Measurements from ENCODE around the gene KCNG2. TPM values are rescaled to one million over a fixed set of nuclear protein-coding genes. Genes with fewer than 3 reads are reported as not detected.

The KCNG2 gene
- polyA plus RNA-seq, 4 donors, result 0.11 to 0.55 (median 0.35) TPM

DNA sequence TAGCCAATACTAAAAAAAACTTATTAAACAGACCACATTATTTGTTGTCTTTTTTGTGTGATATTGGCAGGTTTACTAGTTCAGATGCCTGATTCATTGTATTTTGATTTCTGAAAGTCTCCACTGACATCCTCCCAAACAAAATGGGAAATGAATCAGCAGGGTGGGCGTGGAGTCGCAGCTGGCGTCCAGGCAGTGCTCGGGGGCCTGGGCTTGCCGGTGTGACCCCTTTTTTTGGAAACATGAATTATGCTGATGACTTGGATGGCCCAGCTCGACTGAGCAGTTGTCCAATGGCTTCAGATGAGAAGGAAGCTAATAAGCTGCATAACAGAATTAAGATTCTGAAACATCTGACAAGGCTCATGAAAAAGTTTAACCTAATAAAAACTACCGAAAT lies 1.7 kb upstream of the KCNG2 start:
- DNase-seq (ENCODE audit: low read depth in 4 of 4, low spot score in 2 of 4), result no peak

DNA sequence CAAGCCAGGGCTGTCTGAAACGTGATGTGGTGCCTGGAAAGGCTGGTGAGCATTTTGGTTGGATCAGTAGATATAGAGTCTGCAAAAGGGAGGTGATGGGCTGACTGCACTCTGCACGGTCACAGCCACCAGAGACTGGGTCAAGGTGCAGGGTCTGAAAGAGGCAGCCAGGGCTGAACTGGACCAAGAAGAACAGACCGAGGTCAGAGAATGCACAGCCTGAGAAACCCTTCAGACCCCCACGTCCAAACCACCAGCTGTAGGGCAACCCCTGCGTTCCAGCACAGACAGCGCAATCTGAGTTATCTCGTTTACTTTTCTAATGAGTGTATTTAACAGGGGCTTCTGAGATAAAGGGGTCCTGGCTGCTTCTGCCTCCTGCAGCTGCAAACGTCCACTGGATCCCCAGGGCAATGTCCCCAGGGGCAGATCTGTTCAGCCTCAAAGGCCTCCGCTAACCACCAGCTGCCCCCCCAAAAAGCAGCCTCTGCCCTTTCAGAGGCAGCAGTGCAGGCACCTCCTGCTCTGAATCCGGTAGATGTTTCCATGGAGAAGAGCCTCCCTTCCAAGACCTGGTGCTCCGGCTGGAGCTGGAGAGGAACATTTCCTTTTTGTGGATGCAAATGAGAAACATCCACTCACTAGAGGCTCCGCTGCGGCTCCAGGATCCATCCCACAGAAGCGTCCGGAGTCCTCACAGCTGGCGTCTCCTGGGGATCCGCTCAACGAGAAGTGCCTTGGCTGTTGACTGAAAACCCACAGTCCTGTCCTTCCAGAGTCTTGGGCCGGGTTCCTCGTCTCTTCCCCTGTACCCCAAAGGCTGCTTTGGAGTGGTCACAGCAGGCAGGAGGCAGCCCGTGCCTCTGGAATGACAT lies 970 bp upstream of the KCNG2 start:
- no peak for DNase-seq (ENCODE audit: low read depth in 4 of 4, low spot score in 2 of 4)

DNA sequence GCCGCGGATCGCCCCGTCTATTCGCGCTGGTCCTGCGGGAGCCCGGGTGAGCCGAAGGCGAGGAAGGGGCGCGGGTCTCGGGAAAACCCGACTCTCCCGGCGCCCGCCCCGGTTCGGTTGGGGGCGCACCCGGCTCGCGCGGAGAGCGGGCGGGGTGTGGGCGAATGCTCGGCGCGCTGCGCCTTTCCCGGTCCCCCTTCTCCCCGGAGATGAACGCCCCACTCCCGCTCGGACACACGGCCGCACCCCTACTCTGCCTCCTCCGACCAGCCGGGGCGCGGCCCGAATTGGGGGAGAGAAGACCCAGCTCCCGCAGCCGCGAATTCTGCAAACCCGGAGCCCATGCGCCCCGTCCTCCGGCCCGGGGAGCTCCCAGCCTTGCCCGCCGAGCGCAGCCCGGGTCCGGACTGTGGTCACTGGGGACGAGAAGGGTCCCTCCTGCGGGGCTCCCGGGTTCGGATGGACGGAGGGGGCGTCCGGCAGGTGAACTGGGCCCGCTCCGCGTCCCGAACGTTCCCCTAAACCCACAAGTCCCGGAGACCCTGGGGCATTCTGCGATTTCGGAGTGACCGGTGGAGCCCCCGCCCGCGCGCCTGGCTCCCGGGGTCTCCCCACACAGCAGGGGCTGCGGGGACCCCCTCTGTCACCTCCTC lies 734 bp downstream of the KCNG2 start:
- no peak for DNase-seq (ENCODE audit: low read depth in 4 of 4, low spot score in 2 of 4)

DNA sequence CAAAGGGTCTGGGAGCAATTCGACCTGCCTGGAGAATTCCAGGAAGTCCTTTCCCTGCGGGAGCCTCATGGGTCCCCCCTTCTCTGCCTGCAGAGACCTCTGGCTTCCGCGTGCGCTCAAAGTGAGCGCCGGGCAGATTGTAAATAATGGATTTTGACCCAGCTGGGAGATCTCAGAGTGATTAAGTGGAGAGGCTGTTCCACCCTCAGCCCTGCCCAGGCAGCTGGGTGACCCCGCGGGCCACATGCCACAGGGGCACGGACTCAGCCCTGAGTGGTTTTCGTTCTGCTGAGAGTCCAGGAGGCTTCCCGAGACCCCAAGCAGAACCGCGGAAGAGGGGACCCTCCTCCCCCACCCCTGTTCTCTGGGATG lies 1.2 kb downstream of the KCNG2 start:
- DNase-seq (ENCODE audit: low read depth in 4 of 4, low spot score in 2 of 4), result no peak

DNA sequence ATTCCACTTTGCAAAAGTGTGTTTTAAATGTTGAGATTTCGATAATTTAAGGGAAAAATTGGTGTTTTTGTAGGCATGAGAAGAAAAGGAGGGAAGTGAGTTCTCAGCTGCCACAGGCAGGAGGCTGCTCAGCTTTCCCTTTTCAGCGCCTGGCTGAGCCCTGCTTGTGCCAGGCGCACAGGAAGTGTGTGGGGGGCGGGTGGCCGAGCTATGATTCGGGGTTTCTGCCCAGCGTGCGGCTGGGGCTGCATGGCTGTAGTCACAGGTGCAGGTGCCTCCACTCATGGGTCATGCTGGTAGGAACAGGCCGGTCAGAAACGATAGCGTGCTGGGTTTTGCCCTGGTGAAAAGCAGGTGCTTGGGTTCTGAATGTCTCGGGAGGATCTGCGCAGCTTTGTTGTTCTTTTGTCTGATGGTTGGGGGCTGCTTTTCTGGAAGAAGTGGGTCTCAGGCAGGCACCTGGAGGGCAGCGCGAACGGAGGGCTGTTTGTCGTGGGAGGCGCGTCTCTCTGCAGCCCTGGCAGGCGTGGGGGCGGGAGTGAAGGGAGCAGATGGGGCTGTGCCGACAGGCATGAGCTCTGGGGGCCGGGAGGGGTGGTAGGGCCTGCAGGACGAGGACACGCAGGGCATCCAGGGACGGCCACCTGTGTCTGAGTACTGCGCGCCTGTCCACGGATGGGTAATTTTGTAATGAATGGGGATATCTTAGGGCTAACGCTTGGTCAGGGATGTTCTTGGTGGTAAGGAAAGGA lies 2.1 kb downstream of the KCNG2 start:
- no peak for DNase-seq (ENCODE audit: low read depth in 4 of 4, low spot score in 2 of 4)

DNA sequence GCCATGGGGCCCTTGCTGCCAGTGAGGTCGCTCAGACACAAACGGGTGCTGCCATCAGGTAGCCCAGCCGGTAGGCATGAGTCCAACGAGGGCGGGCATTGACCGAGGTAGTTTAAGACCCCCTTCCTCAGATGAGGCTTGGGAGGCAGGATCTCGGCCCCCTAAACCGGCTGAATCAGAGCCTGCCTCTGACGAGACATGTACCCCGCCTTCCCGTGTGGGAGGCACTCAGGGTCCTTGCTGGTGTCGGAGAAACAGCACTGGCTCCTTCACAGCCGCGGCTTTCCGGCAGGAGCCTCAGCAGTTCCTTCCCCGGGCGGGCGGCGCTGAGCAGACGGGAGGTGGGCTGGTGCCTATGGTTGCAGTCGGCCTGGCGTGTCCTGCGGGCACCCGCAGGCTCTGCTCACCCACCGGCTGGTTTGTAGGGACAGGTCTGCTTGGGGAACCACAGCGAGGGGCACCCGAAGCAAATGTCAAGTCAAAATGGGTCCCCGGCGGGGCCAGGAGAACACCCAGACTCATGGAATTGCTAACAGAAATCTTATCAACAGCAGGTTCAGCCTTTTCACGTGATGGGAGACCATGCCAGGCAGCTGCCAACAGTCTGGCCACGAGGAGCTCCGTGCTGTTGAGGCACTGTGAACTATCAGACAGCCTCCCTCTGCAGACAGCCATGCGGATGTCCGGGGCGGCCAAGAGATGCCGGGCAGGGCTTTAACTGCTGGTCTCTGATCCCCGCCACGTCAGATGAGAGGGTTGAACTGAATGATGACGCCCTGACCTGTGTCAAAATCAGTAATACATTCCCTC lies 2.8 kb downstream of the KCNG2 start:
- DNase-seq (ENCODE audit: low read depth in 4 of 4, low spot score in 2 of 4), result no peak

DNA sequence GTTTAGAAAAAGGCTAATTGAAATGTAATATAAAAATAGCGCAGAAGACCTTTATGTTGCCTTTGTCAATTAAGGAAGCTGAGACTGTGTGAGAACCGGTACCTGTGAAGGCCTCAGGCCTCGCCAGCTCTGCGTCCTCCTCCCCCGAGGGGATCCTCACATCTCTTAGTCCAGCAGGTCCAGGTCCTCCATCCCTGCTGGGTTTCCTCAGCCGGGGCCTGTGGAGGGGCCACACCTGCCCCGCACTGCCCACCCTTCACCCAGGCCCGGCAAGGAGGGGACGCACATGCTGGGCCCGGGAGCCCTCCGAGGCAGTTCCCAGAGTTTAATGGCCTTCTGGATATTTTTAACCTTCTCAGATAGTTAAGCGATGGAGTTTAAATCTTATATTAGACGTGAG lies 3.5 kb downstream of the KCNG2 start:
- DNase-seq (ENCODE audit: low read depth in 4 of 4, low spot score in 2 of 4), result no peak

DNA sequence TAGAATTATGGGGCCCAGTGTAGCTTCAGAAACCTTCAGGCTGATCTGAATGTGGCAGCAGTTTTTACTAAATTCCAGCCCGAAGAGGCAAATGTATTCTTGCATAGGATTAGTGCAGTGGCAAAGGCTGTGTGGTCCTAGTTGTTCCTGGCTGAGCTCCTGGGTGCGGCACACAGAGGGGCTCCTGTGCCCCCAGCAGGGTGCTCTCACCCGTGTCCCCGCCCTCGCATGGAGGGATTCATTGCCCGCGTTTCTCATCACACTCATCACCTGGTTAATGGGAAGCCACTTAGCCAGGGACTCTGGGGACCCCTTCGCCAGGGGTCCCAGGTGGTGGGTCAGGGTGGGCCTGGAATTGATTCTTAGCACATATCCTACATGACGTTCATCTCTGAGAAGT lies 3.9 kb downstream of the KCNG2 start:
- DNase-seq (ENCODE audit: low read depth in 4 of 4, low spot score in 2 of 4), result no peak

DNA sequence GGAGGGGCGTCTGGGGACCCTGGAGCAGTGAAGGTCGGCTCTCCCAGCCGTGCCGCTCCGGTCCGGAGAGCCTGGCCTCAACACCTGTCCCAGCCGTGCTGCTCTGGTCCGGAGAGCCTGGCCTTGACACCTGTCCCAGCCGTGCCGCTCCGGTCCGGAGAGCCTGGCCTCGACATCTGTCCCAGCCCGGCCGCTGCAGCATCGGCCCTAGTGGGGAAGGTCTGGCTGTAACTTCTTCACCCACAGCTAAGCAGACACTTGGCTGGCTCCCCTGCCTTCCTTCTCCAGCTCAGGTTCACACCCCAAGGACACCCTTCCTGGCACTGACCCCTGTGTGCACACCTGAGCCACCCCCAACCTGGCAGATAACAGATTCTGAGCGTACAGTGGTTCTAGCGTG lies 4.6 kb downstream of the KCNG2 start:
- no peak for DNase-seq (ENCODE audit: low read depth in 4 of 4, low spot score in 2 of 4)

DNA sequence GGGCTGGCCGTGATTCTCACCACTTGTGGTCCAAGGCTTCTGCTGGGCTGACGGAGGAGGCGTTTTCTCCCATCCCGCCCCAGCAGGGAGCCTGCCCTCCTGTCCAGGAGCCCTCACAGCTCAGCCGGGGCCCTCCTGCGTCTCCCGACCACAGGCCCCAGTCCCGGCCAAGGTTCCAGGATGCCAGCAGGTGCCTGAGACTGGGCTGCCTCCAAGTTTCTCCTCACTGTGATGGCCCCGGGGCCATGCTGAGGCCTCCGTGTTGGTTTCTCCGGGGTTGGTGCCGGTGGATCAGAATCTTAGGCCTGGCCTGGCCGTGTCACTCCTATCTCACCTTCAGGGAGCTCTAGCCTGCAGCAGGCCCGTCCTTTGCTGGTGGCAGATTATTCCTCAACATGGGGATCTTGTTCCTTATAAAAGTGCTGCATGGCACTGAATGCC lies 5.9 kb downstream of the KCNG2 start:
- DNase-seq (ENCODE audit: low read depth in 4 of 4, low spot score in 2 of 4), result no peak

DNA sequence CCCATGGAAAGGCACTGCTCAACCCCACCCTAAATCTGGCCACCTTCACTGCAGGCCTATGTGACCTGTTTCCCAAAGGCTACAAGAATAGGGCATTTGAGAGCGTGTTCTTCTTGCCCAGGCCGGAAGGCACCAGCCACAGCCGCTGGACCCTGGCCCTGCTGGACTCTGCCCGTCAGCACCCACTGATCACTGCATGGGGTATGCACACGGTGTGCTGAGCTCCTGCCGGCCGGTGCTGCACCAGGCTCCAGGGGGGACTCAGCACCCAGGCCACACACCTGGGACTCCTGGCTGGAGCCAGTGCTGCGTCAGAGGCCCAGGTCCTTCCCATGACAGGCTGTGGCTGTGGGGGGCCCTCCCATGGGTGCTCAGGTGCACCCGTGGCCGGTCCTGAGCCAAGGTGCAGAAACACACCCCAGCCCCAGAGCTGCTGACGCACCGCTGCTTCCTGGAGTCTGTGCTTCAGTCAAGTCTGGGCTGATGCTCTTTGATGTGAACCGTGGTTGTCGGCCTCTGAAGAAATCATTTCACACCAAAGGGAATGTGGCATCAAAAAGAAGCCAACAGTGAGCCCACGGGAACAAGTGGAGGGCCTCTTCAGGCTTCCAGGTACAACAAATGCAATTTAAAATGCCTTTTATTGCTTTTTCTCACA lies 6.5 kb downstream of the KCNG2 start:
- no peak for DNase-seq (ENCODE audit: low read depth in 4 of 4, low spot score in 2 of 4)

DNA sequence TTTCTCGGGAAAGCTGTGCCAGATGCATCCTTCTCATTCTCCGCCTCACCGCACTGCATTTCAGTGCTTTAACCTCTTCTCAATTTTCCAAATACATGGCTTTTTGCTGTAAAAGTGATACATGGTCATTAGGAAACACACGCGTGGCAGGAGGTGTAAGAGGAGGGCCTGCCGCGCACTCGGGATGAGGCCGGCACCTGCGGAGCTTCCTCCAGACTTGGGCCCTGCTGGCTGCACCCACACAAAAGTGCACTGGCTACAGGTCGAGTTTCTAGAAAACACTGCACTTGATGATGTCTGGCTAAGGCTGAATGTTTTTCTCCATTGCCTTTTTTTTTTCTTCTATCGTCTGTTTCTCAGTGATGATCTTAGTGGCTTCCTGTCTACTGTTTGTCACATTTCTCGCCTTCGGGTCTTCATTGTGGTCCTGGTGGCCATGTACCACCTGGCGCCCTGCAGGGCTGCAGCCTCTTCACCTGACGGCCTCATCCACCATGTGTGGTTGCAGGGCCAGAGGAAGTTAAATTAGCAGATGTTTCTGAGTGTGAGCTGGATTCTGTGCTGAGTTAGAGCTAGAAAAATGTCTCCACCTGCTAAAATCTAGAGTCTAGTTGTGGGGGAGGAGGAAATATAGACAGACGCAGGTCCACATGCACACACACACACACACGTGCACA lies 7.6 kb downstream of the KCNG2 start:
- DNase-seq (ENCODE audit: low read depth in 4 of 4, low spot score in 2 of 4), result no peak

DNA sequence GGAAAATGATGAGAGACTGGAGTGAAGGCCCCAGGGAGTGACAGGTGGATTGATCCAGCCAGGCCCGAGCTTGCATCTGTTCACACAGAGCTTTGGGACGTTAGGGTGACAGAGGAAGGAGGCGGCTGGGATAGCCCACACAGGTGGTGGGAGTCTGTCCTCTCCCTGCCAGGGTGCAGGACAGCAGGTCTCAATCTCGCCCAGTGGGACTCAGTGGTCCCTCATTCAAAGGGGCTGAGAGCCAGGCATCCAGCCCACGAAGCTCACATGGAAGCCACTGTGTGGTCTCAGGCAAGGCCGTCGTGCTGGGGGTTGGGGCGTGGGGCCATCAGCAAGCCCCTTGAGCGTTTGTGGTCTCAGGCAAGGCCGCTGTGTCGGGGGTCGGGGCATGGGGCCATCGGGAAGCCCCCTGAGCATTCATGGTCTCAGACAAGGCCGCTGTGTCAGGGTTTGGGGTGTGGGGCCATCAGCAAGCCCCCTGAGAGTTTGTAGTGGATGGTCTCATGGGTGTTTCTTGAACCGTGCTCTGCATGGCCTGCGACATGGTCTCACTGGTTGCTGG lies 8.3 kb downstream of the KCNG2 start:
- DNase-seq (ENCODE audit: low read depth in 4 of 4, low spot score in 2 of 4), result no peak

DNA sequence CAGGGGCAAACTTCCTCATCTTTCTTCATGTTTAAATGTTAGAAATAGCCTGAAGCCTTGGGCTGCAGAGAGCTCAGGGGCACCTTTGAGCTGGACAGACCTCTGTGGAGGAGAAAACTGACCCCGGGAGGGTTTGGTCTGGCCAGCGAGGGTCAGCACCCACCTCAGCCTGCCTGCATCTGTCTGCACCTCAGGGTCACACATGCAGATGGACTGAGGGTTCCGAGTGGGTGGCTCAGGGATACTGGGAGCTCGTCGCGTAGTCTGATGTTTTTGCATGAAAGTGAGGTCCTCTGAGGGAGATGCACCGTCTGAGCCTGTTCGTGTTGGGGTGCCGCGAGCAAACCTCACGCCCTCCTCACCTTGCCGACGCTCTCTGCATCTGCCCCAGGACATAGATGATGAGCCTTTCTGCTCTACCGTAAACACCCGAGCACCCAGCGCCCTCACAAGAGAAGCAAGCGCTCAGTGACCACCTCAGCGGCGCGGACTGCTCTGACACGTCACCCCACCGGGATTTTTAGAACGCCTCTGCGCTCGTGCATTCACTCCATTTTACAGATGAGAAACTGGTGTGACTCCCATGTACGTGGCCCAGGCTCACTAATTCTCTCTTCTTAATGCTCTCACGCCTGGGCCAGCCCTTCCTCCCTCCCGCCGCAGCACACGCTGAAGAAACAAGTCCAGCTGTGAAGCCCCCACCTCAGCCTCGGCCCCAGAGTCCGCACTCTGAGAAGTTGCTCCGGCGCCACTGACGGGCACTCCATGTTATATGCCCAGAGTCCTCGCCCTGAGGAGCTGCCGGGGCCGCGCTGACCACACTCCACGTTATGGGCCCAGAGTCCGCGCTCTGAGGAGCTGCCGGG lies 9.5 kb downstream of the KCNG2 start:
- no peak for DNase-seq (ENCODE audit: low read depth in 4 of 4, low spot score in 2 of 4)

DNA sequence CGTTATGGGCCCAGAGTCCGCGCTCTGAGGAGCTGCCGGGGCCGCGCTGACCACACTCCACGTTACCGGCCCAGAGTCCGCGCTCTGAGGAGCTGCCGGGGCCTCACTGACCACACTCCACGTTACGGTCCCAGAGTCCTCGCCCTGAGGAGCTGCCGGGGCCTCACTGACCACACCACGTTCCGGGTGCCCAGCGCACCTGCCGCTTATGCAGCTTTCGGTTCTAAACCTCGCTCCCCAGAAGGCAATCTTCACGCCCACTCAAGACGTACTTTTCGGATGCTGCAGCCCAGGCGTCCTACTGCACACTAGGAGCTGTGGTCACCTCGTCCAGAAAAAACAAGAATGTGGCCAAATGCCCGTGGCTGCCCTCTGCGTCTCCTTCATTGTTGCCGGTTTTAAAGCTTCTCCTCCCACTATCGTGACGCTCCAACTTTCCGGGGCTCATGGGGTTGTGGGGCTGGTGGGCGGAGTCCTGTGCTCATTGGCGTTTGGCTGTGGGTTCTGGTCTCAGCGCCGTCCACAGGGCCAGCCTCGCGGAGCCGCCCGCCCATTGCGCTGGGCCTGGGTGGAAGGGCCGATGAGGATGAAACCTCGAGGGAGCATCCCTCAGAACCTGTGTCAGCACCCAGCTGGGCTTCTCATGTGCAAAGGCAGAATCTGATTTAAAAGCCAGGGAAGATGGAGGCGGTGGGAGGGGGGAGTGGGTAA lies 11.9 kb downstream of the KCNG2 start:
- DNase-seq (ENCODE audit: low read depth in 4 of 4, low spot score in 2 of 4), result no peak

DNA sequence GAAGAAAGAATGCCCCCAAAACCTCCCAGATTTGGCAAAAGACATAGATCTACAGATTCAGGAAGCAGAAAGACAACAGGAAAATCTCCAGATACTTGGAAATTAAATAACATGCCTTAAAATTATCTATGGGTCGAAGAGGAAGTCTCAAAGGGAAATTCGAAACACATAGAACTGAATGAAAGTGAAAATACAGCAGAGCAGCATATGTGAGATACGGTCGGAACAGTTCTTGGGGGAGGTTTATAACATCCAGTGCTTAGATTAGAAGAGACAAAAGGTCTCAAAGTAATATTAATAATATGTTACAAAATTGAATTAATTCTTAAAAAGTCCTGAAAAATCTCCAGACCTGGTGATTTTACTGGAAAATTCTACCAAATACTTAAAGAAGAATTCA lies 14.3 kb downstream of the KCNG2 start:
- DNase-seq (ENCODE audit: low read depth in 4 of 4, low spot score in 2 of 4), result no peak

DNA sequence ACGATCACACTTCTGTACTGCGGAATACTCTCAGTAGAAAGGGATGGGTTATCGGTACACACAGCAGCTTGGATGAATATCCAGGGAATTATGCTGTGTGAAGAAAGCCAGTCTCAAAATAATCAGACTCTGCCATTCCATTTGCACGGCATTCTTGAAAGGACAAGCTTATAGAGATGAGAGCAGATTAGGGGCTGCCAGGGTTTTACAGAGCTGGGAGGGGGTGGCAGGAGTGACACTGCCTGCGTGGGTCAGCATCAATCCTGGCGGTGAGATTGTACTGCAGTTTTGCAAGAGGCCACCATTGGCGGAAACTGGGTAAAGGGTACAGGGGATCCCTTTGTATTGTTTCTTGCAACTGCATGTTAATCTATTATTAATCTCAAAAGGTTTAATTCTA lies 16.6 kb downstream of the KCNG2 start:
- no peak for DNase-seq (ENCODE audit: low read depth in 4 of 4, low spot score in 2 of 4)

DNA sequence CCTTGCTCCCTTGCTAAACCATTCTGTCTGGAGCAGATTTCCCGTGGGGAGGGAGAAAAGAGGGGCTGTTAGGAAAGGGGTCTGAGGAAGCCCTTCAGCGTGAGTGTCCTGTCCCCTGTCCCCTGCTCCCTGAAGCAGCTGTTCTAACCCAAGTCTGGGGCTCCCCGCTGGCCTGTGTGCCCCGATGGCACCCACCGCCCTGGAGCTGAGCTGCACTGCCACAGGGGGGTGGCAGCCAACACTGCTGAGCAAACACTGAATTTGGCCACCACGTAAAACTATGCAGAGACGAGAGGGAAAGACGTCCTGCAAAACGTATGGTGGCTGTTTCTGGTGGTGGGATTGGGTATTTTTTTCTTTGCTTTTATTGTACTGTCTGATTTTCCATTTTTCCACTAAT lies 17.9 kb downstream of the KCNG2 start:
- no peak for DNase-seq (ENCODE audit: low read depth in 4 of 4, low spot score in 2 of 4)

Data from left renal cortex interstitium (tissue), 4 donors.